IPS-20b (cell line): ENCODE measurements around the gene MVD.
"Not testable (repeated sequence)": the region's sequence is repeated elsewhere in the genome, so short reads cannot be mapped to it uniquely, and the experiment has no call there.

Experiments
- H3K27ac ChIP-seq: one replicate; pipeline ENCODE4 v1.5.1; 2013; ENCODE audit warnings: low read length
- H3K27me3 ChIP-seq: 2 replicates; pipeline ENCODE4 v1.6.1; 2013; ENCODE audit warnings: mild to moderate bottlenecking, low read length, inconsistent platforms; ENCODE audit not compliant: insufficient read depth
- H3K36me3 ChIP-seq: 2 replicates; pipeline ENCODE4 v1.6.1; 2013; ENCODE audit warnings: low read depth, mild to moderate bottlenecking, inconsistent platforms, low read length, moderate library complexity; ENCODE audit not compliant: insufficient read depth
- H3K4me1 ChIP-seq: 2 replicates; pipeline ENCODE4 v1.6.1; 2013; ENCODE audit warnings: mild to moderate bottlenecking, control low read depth, inconsistent platforms, low read length, moderate library complexity; ENCODE audit not compliant: insufficient read depth
- H3K4me3 ChIP-seq: 2 replicates; pipeline ENCODE4 v1.5.1; 2013; ENCODE audit warnings: mild to moderate bottlenecking, low read length, inconsistent platforms
- H3K9ac ChIP-seq: 2 replicates; pipeline ENCODE4 v1.6.1; 2013; ENCODE audit warnings: low read depth, mild to moderate bottlenecking, inconsistent platforms, low read length, moderate library complexity
- H3K9me3 ChIP-seq: 2 replicates; pipeline ENCODE4 v1.6.1; 2013; ENCODE audit warnings: mild to moderate bottlenecking, low read depth, low read length, inconsistent platforms; ENCODE audit not compliant: insufficient read depth

The MVD gene

DNA sequence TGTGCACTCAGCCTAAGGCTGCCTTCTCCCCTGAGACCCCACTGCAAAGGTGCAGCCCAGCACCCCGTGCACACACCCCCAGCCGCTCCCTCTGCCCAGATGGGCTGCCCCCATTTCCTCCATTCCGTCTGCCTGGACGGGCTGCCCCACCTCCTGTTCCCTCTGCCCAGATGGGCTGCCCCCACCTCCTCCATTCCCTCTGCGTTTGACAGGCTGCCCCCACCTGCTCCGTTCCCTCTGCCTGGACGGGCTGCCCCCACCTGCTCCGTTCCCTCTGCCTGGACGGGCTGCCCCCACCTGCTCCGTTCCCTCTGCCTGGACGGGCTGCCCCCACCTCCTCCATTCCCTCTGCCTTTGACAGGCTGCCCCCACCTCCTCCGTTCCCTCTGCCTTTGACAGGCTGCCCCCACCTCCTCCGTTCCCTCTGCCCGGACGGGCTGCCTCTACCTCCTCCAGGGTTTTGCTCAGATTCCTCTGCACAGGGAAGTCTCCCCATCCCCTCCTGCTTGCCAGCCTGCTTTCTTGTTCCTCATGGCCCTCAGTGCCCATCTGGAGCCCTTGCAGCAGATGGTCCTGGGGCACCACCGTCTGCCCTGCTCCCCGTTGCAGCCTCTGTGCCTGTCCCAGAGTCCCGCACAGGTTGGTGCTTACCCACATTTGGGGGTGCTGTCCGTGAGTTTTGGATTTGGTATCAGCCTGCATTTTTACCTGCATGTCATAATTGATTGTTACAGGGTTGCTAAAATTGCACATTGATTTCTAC, 47.9 kb downstream of the MVD start:
- Histone ChIP-seq H3K27ac (no peak overlapping the region), H3K4me1 (no peaks in the 10 kb centered on the region; the same call in 1 of the 2 replicates), H3K36me3 (peaks cover 54% of the 10 kb centered on the region), H3K27me3 (peaks cover 9% of the 10 kb centered on the region; the same call in 1 of the 2 replicates), H3K4me3 (no peak overlapping the region), H3K9ac (no peak overlapping the region), H3K9me3 (no peaks in the 10 kb centered on the region)

DNA sequence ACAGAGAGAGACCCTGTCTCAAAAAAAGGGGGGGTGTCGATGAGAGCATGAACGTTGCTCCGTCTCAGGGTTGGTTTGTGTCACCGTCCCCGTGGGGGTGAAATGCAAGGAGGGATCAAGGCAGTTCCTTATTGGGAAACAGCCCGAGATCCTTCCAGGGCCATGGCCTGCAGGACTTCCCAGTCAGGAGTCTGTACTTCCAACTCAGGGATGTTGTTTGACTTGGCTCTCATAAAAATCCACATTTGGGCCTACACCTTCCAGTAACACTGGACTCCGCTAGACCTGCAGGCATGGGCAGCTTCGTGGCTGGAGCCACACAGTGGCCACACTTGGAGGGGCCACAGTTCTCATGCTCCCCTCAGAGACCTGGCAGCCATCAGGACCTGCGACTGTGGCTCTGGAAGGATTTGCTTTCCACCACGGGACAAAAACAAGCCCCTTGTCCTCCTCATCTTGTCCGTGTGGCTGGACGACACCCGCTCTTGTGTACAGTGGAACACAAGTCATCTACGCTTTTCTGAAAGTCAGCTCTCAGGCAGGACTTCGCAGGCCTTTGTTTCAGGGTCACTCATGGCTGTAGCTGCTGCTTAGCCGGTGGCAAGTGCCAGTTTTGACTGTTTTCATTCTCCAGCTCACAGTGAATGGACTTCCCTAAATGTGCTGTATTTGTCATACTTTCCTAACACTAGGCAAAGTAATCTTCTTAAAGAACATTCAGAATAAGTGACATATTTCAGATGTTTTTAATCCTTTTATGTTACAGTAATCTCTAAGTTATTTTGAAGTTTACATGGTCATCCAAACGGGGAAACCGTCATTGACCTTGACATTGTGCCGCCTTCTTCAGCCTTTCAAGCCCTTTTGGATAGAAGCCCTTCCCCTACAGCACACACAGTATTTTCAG, 48.7 kb downstream of the MVD start:
- Histone ChIP-seq H3K36me3 (peaks cover 56% of the 10 kb centered on the region), H3K9ac (no peak overlapping the region), H3K9me3 (no peaks in the 10 kb centered on the region)

DNA sequence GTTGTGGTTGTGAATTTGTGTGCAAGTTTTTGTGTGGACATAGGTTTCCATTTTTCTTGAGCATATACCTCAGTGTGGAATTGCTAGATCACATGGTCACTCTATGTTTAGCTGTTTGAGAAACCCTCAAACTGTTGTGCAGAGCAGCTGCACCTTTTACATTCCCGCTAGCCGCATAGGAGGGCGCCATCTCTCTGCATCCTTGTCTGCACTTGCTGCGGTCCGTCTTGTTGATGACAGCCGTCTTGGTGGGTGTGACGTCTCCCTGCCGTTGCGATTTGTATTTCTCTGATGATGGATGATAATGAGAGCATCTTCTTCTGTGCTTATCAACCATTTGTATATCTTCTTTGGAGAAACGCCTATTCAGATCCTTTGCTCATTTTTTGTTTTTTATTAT, 49.6 kb downstream of the MVD start:
- Histone ChIP-seq H3K27ac (no peak overlapping the region), H3K9me3 (no peaks in the 10 kb centered on the region), H3K4me3 (no peak overlapping the region), H3K36me3 (peaks cover 58% of the 10 kb centered on the region), H3K4me1 (no peaks in the 10 kb centered on the region), H3K9ac (no peak overlapping the region), H3K27me3 (peaks cover 9% of the 10 kb centered on the region; the same call in 1 of the 2 replicates)

More for the DNA sequence above, 48.7 kb downstream of the MVD start:
- peaks cover 9% of the 10 kb centered on the region; the same call in 1 of the 2 replicates for H3K27me3 ChIP-seq
- H3K4me1 ChIP-seq = no peaks in the 10 kb centered on the region; the same call in 1 of the 2 replicates
- H3K4me3 ChIP-seq = no peak overlapping the region
- no peak overlapping the region for H3K27ac ChIP-seq

DNA sequence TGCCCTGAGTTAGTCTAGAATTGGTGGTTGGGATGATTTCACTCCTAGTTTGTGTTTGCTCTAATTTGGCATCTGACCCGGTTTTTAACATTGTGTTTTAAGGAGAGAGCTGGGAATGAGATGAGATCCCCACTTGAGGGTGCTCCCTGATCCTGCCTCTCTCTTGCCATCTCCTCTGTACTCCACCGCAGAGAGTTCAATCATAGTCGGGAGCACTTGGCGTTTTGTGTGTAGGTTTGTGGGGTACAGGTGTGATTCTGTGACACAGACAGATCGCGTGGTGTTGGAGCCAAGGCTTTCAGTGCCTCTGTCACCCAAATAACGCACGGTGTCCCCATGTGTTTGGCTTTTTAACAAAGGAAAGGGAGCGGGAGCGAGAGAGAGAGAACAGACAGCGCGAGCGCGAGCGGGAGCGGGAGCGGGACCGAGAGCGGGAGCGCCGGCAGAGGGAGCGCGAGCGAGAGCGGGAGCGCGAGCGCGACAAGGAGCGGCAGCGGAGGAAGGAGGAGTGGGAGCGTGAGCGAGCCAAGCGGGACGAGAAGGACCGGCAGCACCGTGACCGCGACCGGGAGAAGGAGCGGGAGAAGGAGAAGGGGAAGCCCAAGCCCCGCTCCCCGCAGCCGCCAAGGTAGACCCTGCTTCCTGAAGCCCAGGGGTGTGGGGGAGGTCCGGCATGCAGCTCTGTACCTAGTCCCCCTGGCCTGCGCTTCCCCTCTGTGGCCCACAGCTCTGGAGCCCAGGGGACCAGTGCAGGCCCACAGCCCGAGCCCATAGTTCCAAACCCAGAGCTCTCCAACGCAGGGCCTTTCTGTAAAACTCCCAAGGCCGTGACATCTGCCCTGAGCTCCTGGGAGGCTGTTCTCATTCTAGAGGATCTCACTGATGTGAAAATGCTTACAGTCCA, 51.7 kb downstream of the MVD start:
- H3K9me3 ChIP-seq = no peaks in the 10 kb centered on the region
- peaks cover 9% of the 10 kb centered on the region; the same call in 1 of the 2 replicates for H3K27me3 ChIP-seq
- H3K27ac ChIP-seq = no peak overlapping the region
- peak overlapping the region; percentile 14; the same call in 1 of the 2 replicates for H3K9ac ChIP-seq
- H3K4me1 ChIP-seq = no peaks in the 10 kb centered on the region
- peaks cover 71% of the 10 kb centered on the region for H3K36me3 ChIP-seq
- peak overlapping the region; percentile 39; the same call in 1 of the 2 replicates for H3K4me3 ChIP-seq

DNA sequence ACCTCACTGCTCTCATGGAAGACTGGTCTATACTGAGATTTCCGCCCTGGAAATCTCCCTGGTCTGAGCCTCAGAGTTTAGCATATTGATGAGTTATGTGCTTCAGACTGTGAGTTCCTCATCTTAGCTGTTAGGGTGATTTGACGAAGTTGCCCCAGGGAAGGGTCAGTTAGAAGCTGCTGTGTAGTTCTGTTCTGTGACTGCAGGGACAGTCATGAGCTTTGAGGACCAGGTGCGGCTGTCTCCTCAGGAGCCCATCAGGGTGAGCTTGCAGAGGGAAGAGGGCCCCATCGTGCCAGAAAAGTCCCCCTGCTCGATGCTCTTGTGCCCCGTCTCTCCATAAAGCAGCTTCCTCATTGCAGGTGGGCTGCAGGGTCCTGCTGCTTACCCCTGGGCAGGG, 52.8 kb downstream of the MVD start:
- no peak overlapping the region for H3K4me3 ChIP-seq
- H3K36me3 ChIP-seq = peaks cover 77% of the 10 kb centered on the region
- H3K4me1 ChIP-seq = no peaks in the 10 kb centered on the region
- peaks cover 9% of the 10 kb centered on the region; the same call in 1 of the 2 replicates for H3K27me3 ChIP-seq
- no peak overlapping the region for H3K27ac ChIP-seq
- H3K9me3 ChIP-seq = no peaks in the 10 kb centered on the region
- H3K9ac ChIP-seq = no peak overlapping the region

DNA sequence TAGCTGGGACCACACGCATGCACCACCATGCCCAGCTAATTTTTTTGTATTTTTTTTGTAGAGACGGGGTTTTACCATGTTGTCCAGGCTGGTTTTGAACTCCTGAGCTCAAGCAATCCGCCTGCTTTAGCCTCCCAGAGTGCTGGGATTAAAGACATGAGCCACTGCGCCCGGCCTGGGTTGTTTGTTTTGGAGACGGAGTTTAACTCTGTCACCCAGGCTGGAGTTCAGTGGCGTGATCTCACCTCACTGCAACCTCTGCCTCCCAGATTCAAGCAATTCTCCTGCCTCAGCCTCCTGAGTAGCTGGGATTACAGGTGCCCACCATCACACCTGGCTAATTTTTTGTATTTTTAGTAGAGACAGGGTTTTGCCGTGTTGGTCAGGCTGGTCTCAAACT, 53.5 kb downstream of the MVD start:
- H3K36me3 ChIP-seq = peaks cover 80% of the 10 kb centered on the region
- H3K4me1 ChIP-seq, H3K9ac ChIP-seq, H3K4me3 ChIP-seq, H3K9me3 ChIP-seq, H3K27me3 ChIP-seq, H3K27ac ChIP-seq: not testable (repeated sequence)

DNA sequence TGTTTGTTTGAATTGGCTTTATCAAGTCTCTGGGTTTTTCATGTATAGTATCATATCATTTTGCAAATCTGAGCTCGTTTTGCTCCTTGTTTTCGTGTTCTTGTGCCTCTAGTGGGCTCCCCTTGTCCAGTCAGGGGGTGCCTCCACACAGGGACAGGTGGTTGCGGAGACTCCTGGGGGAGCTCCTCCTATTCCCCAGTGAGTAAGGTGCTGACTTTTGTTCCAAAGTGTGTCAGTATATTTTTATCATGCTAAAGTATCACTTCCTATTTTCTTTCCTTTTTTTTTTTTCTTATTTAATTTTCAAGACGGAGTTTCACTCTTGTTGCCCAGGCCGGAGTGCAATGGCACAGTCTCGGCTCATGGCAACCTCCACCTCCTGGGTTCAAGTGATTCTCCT, 54.8 kb downstream of the MVD start:
- no peak overlapping the region for H3K9ac ChIP-seq
- H3K27ac ChIP-seq = no peak overlapping the region
- peaks cover 9% of the 10 kb centered on the region; the same call in 1 of the 2 replicates for H3K27me3 ChIP-seq
- no peak overlapping the region for H3K4me3 ChIP-seq
- H3K36me3 ChIP-seq = peaks cover 68% of the 10 kb centered on the region
- H3K4me1 ChIP-seq = no peaks in the 10 kb centered on the region
- no peaks in the 10 kb centered on the region for H3K9me3 ChIP-seq

DNA sequence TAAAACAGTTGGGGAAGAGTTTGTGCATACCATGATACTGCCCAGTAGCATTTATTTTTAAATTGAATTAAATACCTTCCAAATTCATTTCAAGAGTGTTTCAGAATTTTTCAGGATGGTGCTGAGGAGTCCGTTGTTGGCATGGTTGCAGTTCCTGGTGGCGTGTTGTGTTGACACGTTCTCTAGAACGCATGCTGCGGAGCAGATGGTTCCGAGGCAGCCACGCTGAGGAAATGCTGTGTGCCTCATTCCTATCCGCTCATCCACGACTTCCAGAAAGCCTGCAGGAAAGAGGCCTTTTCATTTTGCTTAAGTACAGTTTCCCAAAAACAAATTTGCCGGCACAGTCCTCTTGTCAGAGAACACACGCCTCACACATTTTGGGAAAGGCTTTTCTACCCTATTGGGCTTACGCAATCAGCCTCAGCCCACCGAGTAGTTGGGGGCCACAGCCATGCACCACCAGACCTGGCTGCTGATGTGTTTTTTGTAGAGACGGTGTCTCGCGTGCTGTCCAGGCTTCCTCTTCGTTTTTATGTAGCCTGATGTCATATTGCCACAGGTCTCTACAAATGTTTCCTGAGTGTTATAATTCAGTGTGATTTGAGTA, 56.6 kb downstream of the MVD start:
- Histone ChIP-seq H3K36me3 (peaks cover 71% of the 10 kb centered on the region), H3K27ac (no peak overlapping the region)

DNA sequence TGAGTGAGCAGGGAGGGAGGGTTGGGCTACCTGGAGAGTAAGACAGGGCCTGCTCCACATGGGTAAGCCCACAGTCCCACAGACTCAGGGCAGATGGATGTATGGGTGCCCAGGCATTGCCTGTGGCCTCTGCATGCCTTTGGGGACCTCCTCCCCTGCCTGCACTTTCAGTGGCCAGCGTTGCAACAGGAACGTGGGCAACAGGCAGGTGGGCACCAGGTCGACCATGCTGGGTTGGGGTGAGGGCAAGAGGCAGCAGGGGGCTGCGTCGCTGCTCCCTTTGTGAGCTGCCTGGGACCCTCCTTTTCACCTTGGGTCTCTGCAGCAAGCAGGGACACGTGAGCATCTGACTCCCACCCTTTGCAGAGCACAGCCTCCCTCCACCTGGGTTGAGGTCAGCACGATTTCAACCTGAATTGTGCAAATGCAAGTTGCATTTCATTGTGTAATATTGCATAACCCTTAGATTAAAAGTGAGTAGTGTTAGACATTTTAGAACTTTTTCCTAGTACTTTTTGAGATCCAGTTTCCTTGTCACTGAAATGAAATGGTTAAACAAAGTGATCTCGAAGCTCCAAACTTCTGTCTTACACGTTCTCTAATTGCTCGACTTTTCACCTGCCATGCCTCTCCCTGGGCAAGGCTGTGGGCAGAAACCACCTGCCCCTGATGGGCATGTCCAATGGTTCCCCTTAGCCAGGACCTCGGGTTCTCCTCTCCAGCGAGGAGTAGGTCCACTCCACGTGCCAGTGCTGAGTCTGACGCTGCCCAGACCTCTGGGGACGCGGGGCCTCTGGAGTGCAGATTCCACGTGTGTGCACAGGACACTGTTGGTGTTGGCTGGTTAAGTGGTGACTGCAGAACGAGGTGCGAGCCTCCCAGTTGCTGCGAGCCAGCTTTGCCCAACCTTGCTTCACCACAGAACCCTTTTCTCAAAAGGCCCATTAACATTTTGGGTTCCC, 57.4 kb downstream of the MVD start:
- H3K27me3 ChIP-seq = peaks cover 3% of the 10 kb centered on the region; the same call in 1 of the 2 replicates
- peaks cover 76% of the 10 kb centered on the region for H3K36me3 ChIP-seq
- H3K27ac ChIP-seq = no peak overlapping the region
- H3K9me3 ChIP-seq = no peaks in the 10 kb centered on the region
- H3K4me3 ChIP-seq = no peak overlapping the region
- peaks cover 2% of the 10 kb centered on the region; the same call in 1 of the 2 replicates for H3K4me1 ChIP-seq
- H3K9ac ChIP-seq = no peak overlapping the region

More for the DNA sequence above, 56.6 kb downstream of the MVD start:
- no peak overlapping the region for H3K4me3 ChIP-seq
- H3K9ac ChIP-seq = no peak overlapping the region
- peaks cover 9% of the 10 kb centered on the region; the same call in 1 of the 2 replicates for H3K27me3 ChIP-seq
- no peaks in the 10 kb centered on the region for H3K4me1 ChIP-seq
- no peaks in the 10 kb centered on the region for H3K9me3 ChIP-seq

DNA sequence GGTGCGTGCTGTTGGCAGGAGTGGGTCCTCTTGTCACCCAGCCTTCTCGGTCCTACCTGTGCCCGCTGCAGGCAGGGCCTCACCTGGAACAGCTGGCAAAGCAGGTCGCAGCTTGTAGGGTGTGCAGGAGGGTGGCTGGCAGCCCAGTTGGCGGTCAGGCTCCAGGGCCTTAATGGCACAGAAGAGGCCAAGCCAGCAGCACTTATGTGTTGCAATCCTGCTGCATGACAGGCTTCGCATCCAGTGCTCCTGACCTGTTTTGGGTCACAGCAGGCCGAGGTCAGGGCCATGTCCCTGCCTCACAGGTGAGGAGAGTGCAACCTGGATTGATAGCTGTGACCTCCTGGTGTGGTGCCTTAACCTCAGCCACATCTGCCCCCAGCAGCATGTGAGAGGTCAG, 60.8 kb downstream of the MVD start:
- H3K9ac ChIP-seq = no peak overlapping the region
- H3K9me3 ChIP-seq = no peaks in the 10 kb centered on the region
- H3K4me3 ChIP-seq = no peak overlapping the region
- H3K27ac ChIP-seq = no peak overlapping the region
- no peaks in the 10 kb centered on the region for H3K27me3 ChIP-seq
- peaks cover 2% of the 10 kb centered on the region; the same call in 1 of the 2 replicates for H3K4me1 ChIP-seq
- peaks cover 81% of the 10 kb centered on the region for H3K36me3 ChIP-seq
